ENCODE measurements around the gene PDE11A.

PDE11A gene

GRCh38 chr2:177673602-177674595 lies 398.7 kb downstream of the PDE11A start:
- H3K27me3 Mint-ChIP-seq = peaks cover 3% of the 10 kb centered on the region
- H3K4me1 Mint-ChIP-seq = peaks cover 8% of the 10 kb centered on the region
- H3K9me3 Mint-ChIP-seq = no peaks in the 10 kb centered on the region
- no peak overlapping the region for H3K4me3 Mint-ChIP-seq
- H3K36me3 Mint-ChIP-seq (ENCODE audit: low read depth) = no peaks in the 10 kb centered on the region
- no peak overlapping the region for H3K27ac Mint-ChIP-seq
- ATAC-seq (no peak), DNase-seq (no peak)

GRCh38 chr2:177671662-177672061 lies 400.9 kb downstream of the PDE11A start:
- ATAC-seq (no peak), DNase-seq (no peak)
- H3K36me3 Mint-ChIP-seq (ENCODE audit: low read depth) = no peaks in the 10 kb centered on the region
- H3K4me3 Mint-ChIP-seq = no peak overlapping the region
- H3K9me3 Mint-ChIP-seq = no peaks in the 10 kb centered on the region
- peaks cover 3% of the 10 kb centered on the region for H3K27me3 Mint-ChIP-seq
- peaks cover 8% of the 10 kb centered on the region for H3K4me1 Mint-ChIP-seq
- H3K27ac Mint-ChIP-seq = no peak overlapping the region

- Mint-ChIP-seq H3K9me3 (no peaks in the 10 kb centered on the region), H3K4me3 (no peak overlapping the region), H3K4me1 (peaks cover 8% of the 10 kb centered on the region), H3K27me3 (peaks cover 3% of the 10 kb centered on the region), H3K36me3 (ENCODE audit: low read depth) (no peaks in the 10 kb centered on the region), H3K27ac (no peak overlapping the region)
- ATAC-seq (no peak), DNase-seq (no peak)
Observed at GRCh38 chr2:177670791-177671535, 401.6 kb downstream of the PDE11A start.

GRCh38 chr2:177669625-177670330 lies 402.8 kb downstream of the PDE11A start:
- no peaks in the 10 kb centered on the region for H3K36me3 Mint-ChIP-seq (ENCODE audit: low read depth)
- no peak overlapping the region for H3K27ac Mint-ChIP-seq
- peaks cover 8% of the 10 kb centered on the region for H3K4me1 Mint-ChIP-seq
- peaks cover 3% of the 10 kb centered on the region for H3K27me3 Mint-ChIP-seq
- no peaks in the 10 kb centered on the region for H3K9me3 Mint-ChIP-seq
- ATAC-seq (no peak), DNase-seq (no peak)
- H3K4me3 Mint-ChIP-seq = no peak overlapping the region

GRCh38 chr2:177669201-177669600 lies 403.4 kb downstream of the PDE11A start:
- H3K4me3 Mint-ChIP-seq = no peak overlapping the region
- H3K36me3 Mint-ChIP-seq (ENCODE audit: low read depth) = no peaks in the 10 kb centered on the region
- peaks cover 3% of the 10 kb centered on the region for H3K27me3 Mint-ChIP-seq
- no peaks in the 10 kb centered on the region for H3K9me3 Mint-ChIP-seq
- H3K4me1 Mint-ChIP-seq = peaks cover 8% of the 10 kb centered on the region
- ATAC-seq = no peak
- DNase-seq = no peak
- H3K27ac Mint-ChIP-seq = no peak overlapping the region

- H3K4me1 Mint-ChIP-seq = peaks cover 8% of the 10 kb centered on the region
- H3K9me3 Mint-ChIP-seq = no peaks in the 10 kb centered on the region
- no peak overlapping the region for H3K4me3 Mint-ChIP-seq
- DNase-seq = no peak
- H3K27me3 Mint-ChIP-seq = peaks cover 3% of the 10 kb centered on the region
- no peak for ATAC-seq
- H3K36me3 Mint-ChIP-seq (ENCODE audit: low read depth) = no peaks in the 10 kb centered on the region
- H3K27ac Mint-ChIP-seq = no peak overlapping the region
Observed at GRCh38 chr2:177668617-177669016, 404.0 kb downstream of the PDE11A start.

GRCh38 chr2:177667626-177668025 lies 405.0 kb downstream of the PDE11A start:
- peaks cover 8% of the 10 kb centered on the region for H3K4me1 Mint-ChIP-seq
- H3K36me3 Mint-ChIP-seq (ENCODE audit: low read depth) = no peaks in the 10 kb centered on the region
- H3K4me3 Mint-ChIP-seq = no peak overlapping the region
- H3K27me3 Mint-ChIP-seq = peaks cover 3% of the 10 kb centered on the region
- no peaks in the 10 kb centered on the region for H3K9me3 Mint-ChIP-seq
- no peak for DNase-seq
- no peak overlapping the region for H3K27ac Mint-ChIP-seq
- no peak for ATAC-seq

GRCh38 chr2:177666408-177666807 lies 406.2 kb downstream of the PDE11A start:
- no peaks in the 10 kb centered on the region for H3K36me3 Mint-ChIP-seq (ENCODE audit: low read depth)
- H3K9me3 Mint-ChIP-seq = no peaks in the 10 kb centered on the region
- no peak overlapping the region for H3K27ac Mint-ChIP-seq
- DNase-seq (no peak), ATAC-seq (no peak)
- peaks cover 7% of the 10 kb centered on the region for H3K4me1 Mint-ChIP-seq
- H3K4me3 Mint-ChIP-seq = no peak overlapping the region
- H3K27me3 Mint-ChIP-seq = no peaks in the 10 kb centered on the region

- no peaks in the 10 kb centered on the region for H3K27me3 Mint-ChIP-seq
- H3K4me1 Mint-ChIP-seq = peaks cover 2% of the 10 kb centered on the region
- no peaks in the 10 kb centered on the region for H3K36me3 Mint-ChIP-seq (ENCODE audit: low read depth)
- DNase-seq = no peak
- no peak overlapping the region for H3K4me3 Mint-ChIP-seq
- no peaks in the 10 kb centered on the region for H3K9me3 Mint-ChIP-seq
- no peak overlapping the region for H3K27ac Mint-ChIP-seq
- no peak for ATAC-seq
Observed at GRCh38 chr2:177665948-177666347, 406.6 kb downstream of the PDE11A start.

GRCh38 chr2:177665328-177665727 lies 407.2 kb downstream of the PDE11A start:
- no peak for DNase-seq

GRCh38 chr2:177662895-177663294 lies 409.7 kb downstream of the PDE11A start:
- Mint-ChIP-seq H3K36me3 (ENCODE audit: low read depth) (no peaks in the 10 kb centered on the region), H3K27ac (no peak overlapping the region), H3K4me3 (no peak overlapping the region), H3K4me1 (no peaks in the 10 kb centered on the region), H3K27me3 (peaks cover 5% of the 10 kb centered on the region), H3K9me3 (no peaks in the 10 kb centered on the region)
- no peak for ATAC-seq
- no peak for DNase-seq

More at GRCh38 chr2:177665328-177665727, 407.2 kb downstream of the PDE11A start:
- no peaks in the 10 kb centered on the region for H3K9me3 Mint-ChIP-seq
- H3K36me3 Mint-ChIP-seq (ENCODE audit: low read depth) = no peaks in the 10 kb centered on the region
- no peak overlapping the region for H3K27ac Mint-ChIP-seq
- H3K27me3 Mint-ChIP-seq = no peaks in the 10 kb centered on the region
- no peak overlapping the region for H3K4me3 Mint-ChIP-seq
- H3K4me1 Mint-ChIP-seq = no peaks in the 10 kb centered on the region
- ATAC-seq = no peak

- peaks cover 9% of the 10 kb centered on the region for H3K27me3 Mint-ChIP-seq
- H3K36me3 Mint-ChIP-seq (ENCODE audit: low read depth) = no peaks in the 10 kb centered on the region
- no peak overlapping the region for H3K4me3 Mint-ChIP-seq
- no peak overlapping the region for H3K27ac Mint-ChIP-seq
- no peak for DNase-seq
- no peaks in the 10 kb centered on the region for H3K9me3 Mint-ChIP-seq
- no peaks in the 10 kb centered on the region for H3K4me1 Mint-ChIP-seq
- no peak for ATAC-seq
Observed at GRCh38 chr2:177660742-177661141, 411.8 kb downstream of the PDE11A start.

- no peaks in the 10 kb centered on the region for H3K9me3 Mint-ChIP-seq
- H3K36me3 Mint-ChIP-seq (ENCODE audit: low read depth) = no peaks in the 10 kb centered on the region
- DNase-seq = no peak
- no peak for ATAC-seq
- H3K4me3 Mint-ChIP-seq = no peak overlapping the region
- peaks cover 9% of the 10 kb centered on the region for H3K27me3 Mint-ChIP-seq
- H3K4me1 Mint-ChIP-seq = no peaks in the 10 kb centered on the region
- no peak overlapping the region for H3K27ac Mint-ChIP-seq
Observed at GRCh38 chr2:177658309-177658708, 414.3 kb downstream of the PDE11A start.

GRCh38 chr2:177651833-177652232 lies 420.7 kb downstream of the PDE11A start:
- DNase-seq (no peak), ATAC-seq (no peak)
- no peaks in the 10 kb centered on the region for H3K36me3 Mint-ChIP-seq (ENCODE audit: low read depth)
- H3K9me3 Mint-ChIP-seq = no peaks in the 10 kb centered on the region
- H3K27me3 Mint-ChIP-seq = peaks cover 8% of the 10 kb centered on the region
- no peaks in the 10 kb centered on the region for H3K4me1 Mint-ChIP-seq
- no peak overlapping the region for H3K4me3 Mint-ChIP-seq
- H3K27ac Mint-ChIP-seq = no peak overlapping the region

Measured in activated naive CD8-positive, alpha-beta T cell treated with anti-CD3 and anti-CD28 coated beads, Interleukin-2, amount 50 U/mL, for 24 hours (primary cell).